ENCODE data around the gene HAGHL.

GRCh38 chr16:776824-777223, 49.9 kb downstream of the HAGHL start:
- TF ChIP-seq PAX5 (IDR thresholded peaks at IDR 0.05; ENCODE audit: insufficient read depth, low read length, severe bottlenecking) (no peak), POLR2AphosphoS5 (IDR thresholded peaks at IDR 0.05; ENCODE audit: low read depth, low read length) (no peak), POLR2A (IDR thresholded peaks at IDR 0.05; ENCODE audit: low read depth, low read length) (no peak), TAF1 (IDR thresholded peaks at IDR 0.05; ENCODE audit: low read depth, low read length) (no peak), SPI1 (IDR thresholded peaks at IDR 0.05; ENCODE audit: low read depth, low read length) (no peak)

All from GM12891 (cell line).